Muscle of back (tissue), 11 donors: ENCODE data around the gene MPHOSPH10. TPM values are rescaled to one million over a fixed set of nuclear protein-coding genes. Genes with fewer than 3 reads are reported as not detected.
"Not testable (repeated sequence)": the region's sequence is repeated elsewhere in the genome, so short reads cannot be mapped to it uniquely, and the experiment has no call there.

Experiments
- DNase-seq, 3 donors: peaks; one replicate each; pipeline versions ENCODE4 v3.0.0 to v3.0.0-alpha.2; 2013
- polyA plus RNA-seq, 10 donors: library from polyadenylated mRNA; unstranded; fragments of 120-200 nt; gene quantifications; one replicate each; pipeline ENCODE4 v1.2.1, GENCODE V29; 2013; ENCODE audit not compliant: insufficient read length in 10 of 10

MPHOSPH10 gene
- polyA plus RNA-seq, 10 donors, result 26.4 to 39.6 (median 32.8) TPM

DNA sequence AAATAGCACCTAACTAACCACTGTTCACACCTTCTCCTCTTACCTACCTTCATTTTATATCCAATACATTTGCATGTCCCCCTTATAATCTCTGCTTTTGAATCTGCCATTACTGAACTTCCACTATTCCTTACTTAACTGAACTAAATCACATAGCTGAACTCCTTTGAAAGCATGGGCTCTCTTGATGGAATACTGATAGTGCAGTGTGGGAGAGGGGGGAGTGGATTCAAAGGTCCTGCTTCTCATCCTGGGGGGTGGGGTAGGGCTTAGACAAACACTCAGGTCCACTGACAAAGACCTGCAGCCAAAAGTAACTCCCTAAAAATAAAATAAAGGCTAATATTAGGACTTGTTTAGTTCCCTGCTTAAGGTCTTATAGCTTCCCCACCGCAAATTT lies 9.0 kb upstream of the MPHOSPH10 start:
- DNase-seq, result no peak

DNA sequence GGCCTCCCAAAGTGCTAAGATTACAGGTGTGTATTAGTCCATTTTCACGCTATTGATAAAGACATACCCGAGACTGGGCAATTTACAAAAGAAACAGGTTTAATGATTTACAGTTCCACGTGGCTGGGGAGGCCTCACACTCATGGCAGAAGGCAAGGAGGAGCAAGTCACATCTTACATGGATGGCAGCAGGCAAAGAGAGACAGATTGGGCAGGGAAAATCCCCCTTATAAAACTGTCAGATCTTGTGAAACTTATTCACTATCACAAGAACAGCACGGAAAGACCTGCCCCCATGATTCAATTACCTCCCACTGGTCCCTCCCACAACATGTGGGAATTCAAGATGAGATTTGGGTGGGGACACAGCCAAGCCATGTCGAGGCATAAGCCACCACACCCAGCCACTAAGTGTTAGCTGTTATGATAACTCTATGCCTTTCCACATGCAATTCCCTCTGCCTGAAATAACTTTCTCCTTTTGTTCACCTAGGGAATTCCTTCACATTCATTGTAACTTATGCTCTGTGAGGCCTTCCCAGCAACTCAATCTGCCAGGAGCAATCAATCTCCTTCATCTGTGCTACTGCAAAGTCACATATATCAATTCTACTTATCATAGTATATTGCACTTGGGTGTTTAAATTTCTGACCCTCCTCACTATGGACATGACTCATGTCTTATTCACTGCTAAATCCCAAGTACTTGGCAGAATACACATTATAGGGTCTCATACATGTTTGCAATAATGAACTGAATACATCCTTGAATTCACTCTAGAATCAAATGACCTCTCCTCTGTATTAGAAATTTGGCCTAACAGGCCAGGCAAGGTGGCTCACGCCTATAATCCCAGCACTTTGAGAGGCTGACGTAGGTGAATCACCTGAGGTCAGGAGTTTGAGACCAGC lies 7.8 kb upstream of the MPHOSPH10 start:
- DNase-seq, result no peak

DNA sequence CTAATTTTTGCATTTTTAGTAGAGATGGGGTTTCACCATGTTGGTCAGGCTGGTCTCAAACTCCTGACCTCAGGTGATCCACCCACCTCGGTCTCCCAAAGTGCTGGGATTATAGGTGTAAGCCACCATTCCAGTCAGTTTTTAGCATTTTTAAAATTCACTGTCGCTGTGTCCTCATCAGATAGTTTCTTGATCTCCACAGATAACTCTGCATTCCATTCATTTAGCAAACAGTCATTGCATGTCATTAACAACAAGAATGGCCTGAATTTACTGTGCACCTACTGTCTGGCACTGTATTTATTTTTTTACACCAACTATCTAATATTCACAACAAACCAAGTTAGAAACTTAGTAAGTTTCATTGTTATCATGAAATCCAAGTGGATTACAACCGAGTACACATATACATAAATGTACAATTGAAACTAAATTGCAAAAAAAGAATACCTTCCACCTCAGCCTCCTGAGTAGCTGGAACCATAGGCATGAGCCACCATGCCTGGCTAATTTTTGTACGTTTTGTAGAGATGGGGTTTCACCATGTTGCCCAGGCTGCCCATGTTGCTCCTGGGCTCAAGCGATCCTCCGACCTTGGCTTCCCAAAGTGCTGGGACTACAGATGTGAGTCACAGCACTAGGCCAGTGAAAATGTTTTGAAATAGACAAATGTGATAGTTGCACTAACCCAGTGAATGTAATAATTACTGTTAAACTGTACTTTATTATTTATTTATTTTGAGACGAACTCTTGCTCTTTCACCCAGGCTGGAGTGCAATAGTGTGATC lies 4.7 kb upstream of the MPHOSPH10 start:
- no peak for DNase-seq

GRCh38 chr2:71126957-71127356 lies 3.5 kb upstream of the MPHOSPH10 start:
- no peak for DNase-seq

- peak in 1 of 3 donors; percentile 27 for DNase-seq
These were observed 1.1 kb upstream of the MPHOSPH10 start for GRCh38 chr2:71129114-71129901.

GRCh38 chr2:71129902-71130151 lies 607 bp upstream of the MPHOSPH10 start:
- no peak for DNase-seq

DNA sequence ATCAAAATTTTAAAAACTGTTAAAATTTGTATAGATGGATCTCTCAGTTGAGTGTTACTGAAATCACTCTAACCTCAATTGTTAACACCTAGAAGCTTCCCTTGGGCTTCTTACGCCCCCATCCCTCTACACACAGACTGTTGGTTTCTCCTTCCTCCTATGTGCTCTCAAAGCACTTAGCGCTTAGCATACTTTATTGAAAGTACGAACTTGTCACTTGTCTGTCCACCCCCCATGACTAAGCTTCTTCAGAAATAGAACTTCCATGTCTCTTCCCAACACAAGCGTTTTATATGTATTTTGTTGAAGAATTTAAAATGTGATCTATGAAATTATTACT lies 441 bp downstream of the MPHOSPH10 start:
- DNase-seq, result peak in 1 of 3 donors; percentile 3

DNA sequence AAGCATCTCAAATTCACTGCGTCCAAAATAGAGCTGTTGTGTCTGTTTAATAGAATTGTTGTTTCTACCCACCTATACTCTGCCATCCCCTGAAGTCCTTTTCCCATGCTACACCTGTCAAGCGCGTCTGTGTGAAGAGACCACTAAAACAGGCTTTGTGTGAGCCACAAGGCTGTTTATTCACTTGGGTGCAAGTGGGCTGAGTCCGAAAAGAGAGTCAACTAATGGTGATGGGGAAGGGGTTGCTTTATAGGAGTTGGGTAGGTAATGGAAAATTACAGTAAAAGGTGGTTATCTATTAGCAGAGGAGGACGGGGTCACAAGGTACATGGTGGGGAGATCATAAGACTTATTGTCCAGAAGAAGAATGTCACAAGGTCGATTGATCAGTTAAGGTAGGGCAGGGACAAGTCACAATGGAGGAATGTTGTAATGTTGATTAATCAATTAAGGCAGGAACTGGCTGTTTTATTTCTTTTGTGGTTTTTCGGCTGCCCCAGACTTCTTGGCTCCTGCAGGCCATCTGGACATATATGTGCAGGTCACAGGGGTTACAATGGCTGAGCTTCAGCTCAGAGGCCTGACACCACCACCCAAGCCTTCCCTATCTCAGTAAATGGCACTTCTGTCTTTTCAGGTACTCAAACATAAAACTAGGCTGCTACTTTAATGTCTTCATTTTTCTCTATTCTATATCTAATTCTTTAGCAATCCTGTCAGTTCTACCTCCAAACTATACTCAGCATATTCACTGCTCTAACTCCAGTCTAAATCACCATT lies 1.1 kb downstream of the MPHOSPH10 start:
- DNase-seq, result not testable (repeated sequence)

DNA sequence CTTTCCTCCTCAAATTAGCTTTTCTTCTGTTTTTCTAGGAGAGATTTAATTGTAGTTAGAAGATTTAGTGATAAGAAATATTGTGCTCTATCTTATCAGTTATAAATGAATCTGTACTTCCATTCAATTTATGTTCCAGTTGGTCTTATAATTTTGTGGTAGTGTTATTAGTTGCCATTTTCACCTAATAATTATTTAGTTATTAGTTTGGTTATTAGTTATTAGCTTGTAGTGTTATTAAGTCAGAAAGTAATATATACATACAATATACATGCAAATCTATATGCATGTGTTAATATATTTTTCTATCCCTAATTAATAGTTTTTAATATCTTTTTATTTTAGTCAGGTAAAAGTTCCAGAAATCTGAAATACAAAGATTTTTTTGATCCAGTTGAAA lies 3.2 kb downstream of the MPHOSPH10 start:
- DNase-seq, result no peak

DNA sequence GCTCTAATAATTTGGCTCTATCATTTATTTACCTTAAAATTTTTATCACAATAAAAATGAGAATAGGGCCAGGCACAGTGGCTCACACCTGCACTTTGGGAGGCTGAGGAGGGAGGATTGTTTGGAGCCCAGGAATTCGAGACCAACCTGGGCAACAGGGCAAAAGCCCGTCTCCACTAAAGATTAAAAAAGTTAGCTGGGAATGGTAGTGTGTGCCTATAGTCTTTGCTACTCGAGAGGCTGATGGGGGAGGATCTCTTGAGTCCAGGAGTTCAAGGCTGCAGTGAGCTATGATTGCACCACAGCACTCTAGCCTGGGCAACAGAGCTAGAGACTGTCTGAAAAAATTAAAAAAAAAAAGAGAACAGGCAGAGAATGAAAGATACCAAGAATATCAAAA lies 5.7 kb downstream of the MPHOSPH10 start:
- no peak for DNase-seq

- no peak for DNase-seq
These were observed 13.3 kb downstream of the MPHOSPH10 start for GRCh38 chr2:71143782-71144181.

DNA sequence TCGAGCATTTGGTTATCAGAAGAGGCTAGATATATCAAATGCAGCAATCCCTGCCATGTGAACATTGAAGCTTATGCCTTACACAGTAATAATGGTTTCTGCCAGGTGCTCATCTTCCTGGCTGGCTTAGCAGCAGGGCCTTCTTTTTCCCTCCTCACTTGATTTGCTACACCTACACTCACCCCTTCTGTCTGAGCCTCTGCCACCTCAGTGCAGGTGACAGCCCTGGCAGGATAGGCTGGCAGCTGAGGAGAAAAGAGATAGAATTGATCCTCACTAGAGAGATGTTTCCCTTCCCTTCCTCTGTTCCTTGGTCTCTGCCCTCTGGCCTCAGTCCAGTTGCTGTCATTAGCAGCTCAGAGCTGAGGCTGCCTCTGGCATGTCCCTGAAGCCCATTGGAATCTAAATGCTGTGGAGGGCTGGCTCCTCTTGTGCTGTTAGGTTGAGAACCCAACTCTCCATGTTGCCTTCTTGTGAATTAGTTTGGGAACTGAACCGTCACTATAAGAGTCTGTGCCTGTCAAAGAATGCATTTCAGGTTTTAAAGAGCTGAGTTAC lies 18.2 kb downstream of the MPHOSPH10 start:
- DNase-seq, result no peak

DNA sequence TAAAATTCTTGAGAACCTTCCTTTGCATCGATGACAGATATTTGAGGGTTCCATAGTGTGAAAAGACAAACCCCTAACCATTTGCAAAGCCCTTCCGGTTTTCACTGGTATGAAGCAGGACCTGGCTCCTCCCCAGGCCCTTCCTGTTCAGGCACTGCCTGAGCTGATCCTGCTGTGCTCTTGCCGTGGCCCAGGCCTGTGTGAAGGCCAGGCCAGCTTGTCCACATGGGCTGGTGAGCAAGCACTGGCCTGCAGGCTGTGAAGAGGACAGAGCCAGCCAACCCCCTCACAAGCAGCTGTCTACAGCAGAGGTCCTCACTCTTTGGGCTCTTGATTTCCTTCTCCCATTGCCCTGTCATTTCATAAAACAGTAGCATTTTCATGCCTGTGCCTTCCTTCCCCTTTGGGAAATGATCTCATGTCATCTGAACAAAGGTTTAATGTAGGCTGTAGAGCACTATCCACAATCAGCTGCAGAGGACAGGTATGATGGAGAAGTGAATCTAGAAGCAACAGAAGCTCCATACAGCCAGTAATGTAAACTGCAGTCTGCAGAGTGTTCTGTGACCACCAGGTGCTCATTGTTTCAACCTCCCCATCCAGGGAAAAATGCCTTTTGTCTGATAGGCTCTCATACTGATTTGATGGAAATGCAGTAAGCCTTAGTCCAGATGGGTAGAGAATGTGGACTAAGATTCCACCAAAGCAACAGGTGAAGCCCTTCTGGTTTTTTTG lies 19.8 kb downstream of the MPHOSPH10 start:
- no peak for DNase-seq

GRCh38 chr2:71151620-71152019 lies 21.2 kb downstream of the MPHOSPH10 start:
- no peak for DNase-seq

DNA sequence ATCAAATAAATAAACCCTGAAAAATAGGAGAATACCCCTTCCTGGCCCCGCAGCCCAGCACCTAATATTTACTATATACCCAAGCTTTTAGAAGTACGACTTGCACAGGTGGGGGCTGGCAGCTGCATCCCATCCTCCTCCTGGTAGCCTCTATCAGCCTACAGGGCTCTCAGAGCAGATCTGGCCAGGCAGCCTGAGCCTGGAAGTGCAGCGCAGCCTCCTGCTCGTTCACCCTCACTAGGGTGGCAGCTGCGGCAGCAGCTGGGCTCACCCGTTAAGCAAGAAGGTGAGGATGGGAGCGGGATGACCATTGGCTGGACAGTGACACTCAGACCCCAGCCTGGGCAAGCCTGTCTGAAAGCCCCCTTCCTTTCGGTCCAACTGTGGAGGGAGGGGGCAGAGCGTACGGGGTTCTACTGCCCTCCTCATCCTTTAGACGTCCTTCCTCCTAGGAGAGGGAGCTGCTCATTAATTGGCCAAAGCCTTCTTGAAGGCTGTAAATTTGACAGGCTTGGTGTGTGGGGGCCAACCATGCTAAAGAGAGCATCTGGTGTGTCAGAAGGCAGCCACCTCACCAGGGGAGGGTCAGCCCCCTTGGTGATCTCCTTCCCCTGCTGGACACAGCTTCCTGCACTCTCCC lies 23.3 kb downstream of the MPHOSPH10 start:
- DNase-seq, result no peak

DNA sequence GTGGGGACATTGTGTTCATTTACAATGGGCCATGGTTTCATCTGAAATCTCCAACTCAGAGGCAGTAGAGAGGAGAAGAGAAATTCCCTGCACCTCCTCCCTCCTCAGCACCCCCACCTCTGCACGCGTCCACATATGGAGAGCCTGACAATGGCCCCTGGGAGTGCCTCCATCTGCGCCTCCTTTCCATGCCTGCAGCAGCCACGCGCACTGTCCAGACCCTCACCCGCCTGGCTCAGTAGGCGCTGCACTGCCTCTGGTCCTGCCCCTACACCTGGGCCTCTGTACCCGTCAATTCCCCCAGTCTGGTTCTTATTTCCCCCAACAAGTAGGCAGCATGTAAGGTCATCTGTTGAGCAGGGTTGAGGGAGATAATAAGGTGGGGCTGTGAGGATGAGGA lies 23.8 kb downstream of the MPHOSPH10 start:
- DNase-seq, result no peak

DNA sequence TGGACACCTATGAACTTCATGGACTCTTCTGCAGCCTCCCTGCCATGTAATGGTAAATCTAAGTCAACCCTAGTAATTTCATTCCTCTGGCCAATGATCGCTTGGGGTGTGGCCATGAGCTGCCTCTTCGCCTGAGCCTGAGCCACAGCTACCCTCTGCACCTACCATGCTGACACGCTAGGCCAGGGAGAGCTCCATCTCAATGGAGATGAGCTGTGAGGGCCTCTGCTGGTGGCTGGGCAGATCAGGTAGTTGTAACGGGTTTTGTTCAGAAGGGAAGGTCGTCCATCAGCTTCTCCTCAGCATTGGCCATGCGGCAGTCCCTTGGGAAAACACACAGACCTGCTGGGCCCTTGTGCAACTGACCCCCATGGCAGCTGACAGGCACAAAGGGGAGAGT lies 24.4 kb downstream of the MPHOSPH10 start:
- no peak for DNase-seq

GRCh38 chr2:71155846-71156245 lies 25.4 kb downstream of the MPHOSPH10 start:
- DNase-seq, result no peak

- DNase-seq, result peak; percentile 24 to 71 (median 29)
These were observed 26.1 kb downstream of the MPHOSPH10 start for GRCh38 chr2:71156573-71156972.
